NB4 (cell line): Measurements from ENCODE around the gene CMPK1.

Experiments
- DNase-seq: peaks from one replicate; pipeline ENCODE4 v3.0.0; 2010; ENCODE audit warnings: low read depth
- H3K4me3 ChIP-seq: one replicate; pipeline ENCODE4 v1.5.1; 2011; ENCODE audit warnings: mild to moderate bottlenecking, low read depth, low read length, moderate library complexity
- MYC ChIP-seq: IDR thresholded peaks from 2 replicates; pipeline ENCODE4 v1.6.1; 2011; ENCODE audit warnings: low read depth, low read length
- POLR2A ChIP-seq: IDR thresholded peaks from 2 replicates; pipeline ENCODE4 v1.6.1; 2011; ENCODE audit warnings: mild to moderate bottlenecking; ENCODE audit not compliant: insufficient read length; ENCODE audit errors: extremely low read depth
- TF ChIP-seq, protein P1 (sequence below): IDR thresholded peaks from one replicate; pipeline ENCODE4 v1.5.1; 2012; ENCODE audit warnings: low read depth, low read length
- TF ChIP-seq, protein P2 (sequence below): IDR thresholded peaks from 2 replicates; pipeline ENCODE4 v1.6.1; 2011; ENCODE audit warnings: low read depth, low read length

The CMPK1 gene

DNA sequence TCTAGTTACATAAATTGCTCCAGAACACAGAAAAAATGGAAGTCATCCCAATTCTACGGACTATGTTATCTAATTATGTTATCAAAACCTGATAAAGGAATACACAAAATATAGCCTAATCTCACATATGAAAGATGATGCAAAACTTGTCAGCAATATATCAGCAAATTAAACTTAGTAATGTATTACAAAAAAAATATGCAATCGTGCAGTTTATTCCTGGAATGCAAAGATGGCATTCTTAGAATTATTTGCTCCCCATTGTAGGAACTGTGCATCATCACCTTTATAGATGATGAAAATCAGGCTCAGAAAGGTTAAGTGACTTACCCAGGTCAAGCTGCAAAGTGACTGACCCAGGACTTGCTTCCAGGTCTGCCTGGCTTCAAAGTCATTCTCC, 90.3 kb downstream of the CMPK1 start:
- no peak for TF ChIP-seq POLR2A
- TF ChIP-seq, protein P1, sequence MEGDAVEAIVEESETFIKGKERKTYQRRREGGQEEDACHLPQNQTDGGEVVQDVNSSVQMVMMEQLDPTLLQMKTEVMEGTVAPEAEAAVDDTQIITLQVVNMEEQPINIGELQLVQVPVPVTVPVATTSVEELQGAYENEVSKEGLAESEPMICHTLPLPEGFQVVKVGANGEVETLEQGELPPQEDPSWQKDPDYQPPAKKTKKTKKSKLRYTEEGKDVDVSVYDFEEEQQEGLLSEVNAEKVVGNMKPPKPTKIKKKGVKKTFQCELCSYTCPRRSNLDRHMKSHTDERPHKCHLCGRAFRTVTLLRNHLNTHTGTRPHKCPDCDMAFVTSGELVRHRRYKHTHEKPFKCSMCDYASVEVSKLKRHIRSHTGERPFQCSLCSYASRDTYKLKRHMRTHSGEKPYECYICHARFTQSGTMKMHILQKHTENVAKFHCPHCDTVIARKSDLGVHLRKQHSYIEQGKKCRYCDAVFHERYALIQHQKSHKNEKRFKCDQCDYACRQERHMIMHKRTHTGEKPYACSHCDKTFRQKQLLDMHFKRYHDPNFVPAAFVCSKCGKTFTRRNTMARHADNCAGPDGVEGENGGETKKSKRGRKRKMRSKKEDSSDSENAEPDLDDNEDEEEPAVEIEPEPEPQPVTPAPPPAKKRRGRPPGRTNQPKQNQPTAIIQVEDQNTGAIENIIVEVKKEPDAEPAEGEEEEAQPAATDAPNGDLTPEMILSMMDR: no peak
- TF ChIP-seq MYC: no peak
- TF ChIP-seq, protein P2, sequence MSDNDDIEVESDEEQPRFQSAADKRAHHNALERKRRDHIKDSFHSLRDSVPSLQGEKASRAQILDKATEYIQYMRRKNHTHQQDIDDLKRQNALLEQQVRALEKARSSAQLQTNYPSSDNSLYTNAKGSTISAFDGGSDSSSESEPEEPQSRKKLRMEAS: no peak
- H3K4me3 ChIP-seq: no peak overlapping the region
- DNase-seq: no peak

DNA sequence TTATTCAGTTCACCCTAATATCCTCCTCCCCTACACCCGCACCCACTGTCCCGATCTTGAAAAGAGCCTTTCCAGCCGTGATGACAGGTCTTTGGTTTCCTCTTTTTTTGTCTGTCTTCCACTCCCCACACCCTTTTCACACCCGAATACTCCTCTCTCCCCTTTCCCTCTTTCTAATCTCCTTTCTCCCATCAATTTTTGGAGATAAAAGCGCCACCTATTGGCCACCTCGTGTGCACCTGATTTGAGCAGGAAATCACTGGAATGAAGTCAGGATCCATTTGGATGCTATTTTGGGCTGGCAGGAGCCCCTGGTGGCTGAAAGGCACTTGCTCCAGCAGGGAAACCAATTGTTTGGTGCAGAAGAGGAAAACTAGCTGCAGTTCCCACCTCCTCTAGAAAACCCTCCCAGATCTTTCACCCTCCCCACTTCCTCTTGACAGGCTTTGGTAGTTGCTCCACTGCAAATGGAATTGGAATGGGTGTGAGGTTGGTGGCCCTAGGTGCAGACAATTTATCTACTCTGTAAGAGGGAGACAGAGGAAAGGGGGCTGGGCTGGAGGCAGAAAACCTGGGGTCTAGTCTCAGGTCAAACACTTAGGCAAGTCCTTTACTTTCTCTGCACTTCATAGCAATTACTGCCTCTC, 90.9 kb downstream of the CMPK1 start:
- DNase-seq: peak; percentile 41
- TF ChIP-seq, protein P2: no peak
- TF ChIP-seq, protein P1: peak; percentile 77
- no peak overlapping the region for H3K4me3 ChIP-seq
